Muscle of leg (tissue), 11 donors: ENCODE data around the gene ADAMTS18. TPM values are rescaled to one million over a fixed set of nuclear protein-coding genes. Genes with fewer than 3 reads are reported as not detected.

ENCODE experiments used
- DNase-seq: peaks from one replicate; pipeline ENCODE4 v3.0.0; 2013
- H3K27ac ChIP-seq: one replicate; pipeline ENCODE4 v1.5.1; 2013; ENCODE audit warnings: mild to moderate bottlenecking, low read length, control low read depth
- H3K27me3 ChIP-seq: one replicate; pipeline ENCODE4 v1.6.1; 2013; ENCODE audit warnings: low read length; ENCODE audit not compliant: control insufficient read depth, insufficient read depth
- H3K36me3 ChIP-seq: one replicate; pipeline ENCODE4 v1.6.1; 2013; ENCODE audit warnings: low read length; ENCODE audit not compliant: control insufficient read depth, insufficient read depth
- H3K4me1 ChIP-seq: one replicate; pipeline ENCODE4 v1.6.1; 2013; ENCODE audit warnings: low read length; ENCODE audit not compliant: control insufficient read depth, insufficient read depth
- H3K4me3 ChIP-seq: one replicate; pipeline ENCODE4 v1.5.1; 2013; ENCODE audit warnings: low read length, control low read depth
- H3K9me3 ChIP-seq: replicated peaks from 2 replicates; pipeline ENCODE4 v1.6.1; 2013; ENCODE audit warnings: low read depth, low read length; ENCODE audit not compliant: control insufficient read depth
- WGBS: methylation state at CpG from one replicate; pipeline ENCODE4 v1.1.5; 2013; ENCODE audit warnings: missing lambda C conversion rate; ENCODE audit not compliant: insufficient coverage; 5-methylcytosine and 5-hydroxymethylcytosine counted together
- polyA plus RNA-seq, 8 donors: library from polyadenylated mRNA; unstranded; fragments of 120-200 nt; gene quantifications; one replicate each; pipeline versions ENCODE4 v1.2.1 to v1.2.3, GENCODE V29; 2013; ENCODE audit warnings: inconsistent platforms in 1 of 8, low replicate concordance in 1 of 8; ENCODE audit not compliant: insufficient read length in 8 of 8, insufficient read depth in 1 of 8
- total RNA-seq: library from RNA; stranded (reverse); fragments of 120-200 nt; gene quantifications from one replicate; pipeline ENCODE4 v1.2.4, GENCODE V29; 2013

ADAMTS18 gene
- total and polyA plus RNA-seq, 9 donors = 0.24 to 1.5 (median 0.91) TPM

GRCh38 chr16:77416939-77417480 lies 17.8 kb downstream of the ADAMTS18 start:
- WGBS = no CpG with 5 or more reads among the region's 1 CpG
- Histone ChIP-seq H3K36me3 (no peaks in the 10 kb centered on the region), H3K4me1 (no peaks in the 10 kb centered on the region), H3K4me3 (no peak overlapping the region), H3K27ac (no peak overlapping the region), H3K9me3 (no peaks in the 10 kb centered on the region), H3K27me3 (no peaks in the 10 kb centered on the region)
- DNase-seq = no peak

- Histone ChIP-seq H3K27me3 (no peaks in the 10 kb centered on the region), H3K27ac (no peak overlapping the region), H3K9me3 (no peaks in the 10 kb centered on the region), H3K36me3 (no peaks in the 10 kb centered on the region), H3K4me1 (no peaks in the 10 kb centered on the region), H3K4me3 (no peak overlapping the region)
- no peak for DNase-seq
- WGBS = no CpG with 5 or more reads among the region's 2 CpGs
Measured at GRCh38 chr16:77414752-77415231, 20.0 kb downstream of the ADAMTS18 start.

GRCh38 chr16:77410449-77410848 lies 24.4 kb downstream of the ADAMTS18 start:
- WGBS = 94% methylated on average over 2 of the region's 4 CpGs
- peaks cover 4% of the 10 kb centered on the region for H3K9me3 ChIP-seq
- H3K27ac ChIP-seq = no peak overlapping the region
- H3K36me3 ChIP-seq = no peaks in the 10 kb centered on the region
- DNase-seq = no peak
- H3K4me1 ChIP-seq = no peaks in the 10 kb centered on the region
- no peak overlapping the region for H3K4me3 ChIP-seq
- H3K27me3 ChIP-seq = no peaks in the 10 kb centered on the region

GRCh38 chr16:77409311-77409710 lies 25.5 kb downstream of the ADAMTS18 start:
- DNase-seq = no peak

DNA sequence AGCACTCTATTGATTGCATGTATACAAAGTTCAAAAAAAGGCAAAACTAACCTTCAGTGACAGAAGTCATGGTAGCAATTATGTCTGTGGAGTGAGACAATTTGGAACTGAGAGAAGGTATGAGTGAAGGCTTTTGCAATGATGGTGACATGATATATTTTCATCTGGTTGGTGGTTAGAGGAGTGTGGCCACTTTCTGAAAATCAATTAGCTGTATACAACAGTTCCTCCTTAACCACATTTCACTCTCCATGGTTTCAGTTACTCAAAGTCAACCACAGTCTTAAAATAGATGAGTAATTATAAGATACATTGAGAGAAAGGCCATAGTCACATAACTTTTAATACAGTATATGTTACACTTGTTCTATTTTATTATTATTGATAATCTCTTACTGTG lies 26.2 kb downstream of the ADAMTS18 start:
- Histone ChIP-seq H3K27me3 (no peaks in the 10 kb centered on the region), H3K36me3 (no peaks in the 10 kb centered on the region), H3K4me1 (no peaks in the 10 kb centered on the region), H3K9me3 (peaks cover 4% of the 10 kb centered on the region), H3K27ac (no peak overlapping the region), H3K4me3 (no peak overlapping the region)
- no peak for DNase-seq

More at GRCh38 chr16:77409311-77409710, 25.5 kb downstream of the ADAMTS18 start:
- H3K27ac ChIP-seq = no peak overlapping the region
- no peaks in the 10 kb centered on the region for H3K27me3 ChIP-seq
- no peak overlapping the region for H3K4me3 ChIP-seq
- H3K4me1 ChIP-seq = no peaks in the 10 kb centered on the region
- peaks cover 4% of the 10 kb centered on the region for H3K9me3 ChIP-seq
- WGBS = 15% methylated on average over 2 of the region's 5 CpGs
- H3K36me3 ChIP-seq = no peaks in the 10 kb centered on the region

DNA sequence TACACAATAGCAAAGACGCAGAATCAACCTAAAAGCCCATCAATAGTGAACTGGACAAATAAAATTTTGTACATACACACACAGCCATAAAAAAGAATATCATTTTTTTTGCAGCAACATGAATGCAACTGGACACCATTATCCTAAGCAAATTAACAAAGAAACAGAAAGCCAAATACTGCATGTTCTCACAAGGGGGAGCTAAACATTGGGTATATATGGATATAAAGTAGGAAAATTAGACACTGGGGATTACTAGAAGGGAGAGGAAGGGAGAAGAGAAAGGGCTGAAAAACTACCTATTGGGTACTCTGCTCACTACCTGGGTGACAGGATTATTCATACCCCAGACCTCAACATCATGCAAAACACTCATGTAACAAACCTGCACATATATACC lies 28.2 kb downstream of the ADAMTS18 start:
- Histone ChIP-seq H3K4me1 (no peaks in the 10 kb centered on the region), H3K9me3 (peaks cover 4% of the 10 kb centered on the region), H3K36me3 (no peaks in the 10 kb centered on the region), H3K27me3 (no peaks in the 10 kb centered on the region), H3K27ac (no peak overlapping the region), H3K4me3 (no peak overlapping the region)
- no peak for DNase-seq
- 90% methylated on average over 1 of the region's 1 CpG for WGBS

DNA sequence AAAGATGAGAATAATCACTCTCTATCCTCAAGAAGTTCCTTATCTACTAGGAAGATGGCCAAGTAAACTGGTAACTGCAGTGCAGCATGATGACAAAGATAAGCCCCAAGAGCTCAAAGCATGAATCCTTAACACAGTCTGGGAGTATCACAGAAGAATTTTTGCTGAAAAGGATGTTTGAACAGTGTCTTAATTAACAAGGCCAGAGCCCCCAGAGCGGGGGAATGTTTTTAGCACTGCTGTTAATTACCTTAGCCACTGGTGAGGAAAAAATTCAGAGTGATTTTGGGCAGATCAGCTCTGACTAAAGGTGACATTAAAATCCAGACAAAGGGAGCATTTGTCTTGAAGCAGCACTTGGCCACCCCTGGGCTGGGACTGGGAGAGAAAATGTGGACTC lies 30.1 kb downstream of the ADAMTS18 start:
- H3K36me3 ChIP-seq = no peaks in the 10 kb centered on the region

DNA sequence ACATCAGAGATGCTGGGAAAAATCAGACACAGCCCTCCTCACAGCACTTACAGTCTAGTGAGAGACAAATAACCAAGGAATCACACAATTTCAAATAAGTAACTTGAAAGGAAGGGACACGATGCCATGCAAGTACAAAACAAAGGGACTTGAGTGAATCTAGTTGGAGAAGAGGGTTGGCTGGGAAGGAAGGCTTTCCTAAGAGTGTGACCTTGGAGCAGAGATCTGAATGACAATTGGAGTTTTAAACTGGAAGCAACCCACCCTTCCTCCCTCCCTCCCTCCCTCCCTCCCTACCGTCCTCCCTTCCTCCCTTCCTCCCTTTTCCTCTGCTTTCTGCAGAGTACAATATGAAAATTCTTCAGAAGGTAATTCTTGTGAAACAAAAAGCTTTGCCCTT lies 31.1 kb downstream of the ADAMTS18 start:
- no peak for DNase-seq
- no peak overlapping the region for H3K4me3 ChIP-seq
- no CpG with 5 or more reads among the region's 2 CpGs for WGBS
- no peaks in the 10 kb centered on the region for H3K27me3 ChIP-seq
- no peak overlapping the region for H3K27ac ChIP-seq
- H3K4me1 ChIP-seq = no peaks in the 10 kb centered on the region
- H3K9me3 ChIP-seq = peaks cover 4% of the 10 kb centered on the region
- H3K36me3 ChIP-seq = no peaks in the 10 kb centered on the region

More for the DNA sequence above, 30.1 kb downstream of the ADAMTS18 start:
- Histone ChIP-seq H3K9me3 (peaks cover 4% of the 10 kb centered on the region), H3K4me3 (no peak overlapping the region), H3K27ac (no peak overlapping the region), H3K4me1 (no peaks in the 10 kb centered on the region), H3K27me3 (no peaks in the 10 kb centered on the region)
- DNase-seq = no peak
- 60% methylated on average over 1 of the region's 1 CpG for WGBS

- Histone ChIP-seq H3K4me1 (no peaks in the 10 kb centered on the region), H3K27me3 (no peaks in the 10 kb centered on the region), H3K9me3 (peaks cover 4% of the 10 kb centered on the region), H3K4me3 (no peak overlapping the region), H3K27ac (no peak overlapping the region), H3K36me3 (no peaks in the 10 kb centered on the region)
- no CpG with 5 or more reads among the region's 2 CpGs for WGBS
- no peak for DNase-seq
Measured at GRCh38 chr16:77402672-77403071, 32.2 kb downstream of the ADAMTS18 start.

GRCh38 chr16:77402118-77402517 lies 32.7 kb downstream of the ADAMTS18 start:
- Histone ChIP-seq H3K27ac (no peak overlapping the region), H3K36me3 (no peaks in the 10 kb centered on the region), H3K4me3 (no peak overlapping the region), H3K9me3 (no peaks in the 10 kb centered on the region), H3K27me3 (no peaks in the 10 kb centered on the region), H3K4me1 (no peaks in the 10 kb centered on the region)
- DNase-seq = peak; percentile 30
- WGBS = no CpG with 5 or more reads among the region's 6 CpGs

DNA sequence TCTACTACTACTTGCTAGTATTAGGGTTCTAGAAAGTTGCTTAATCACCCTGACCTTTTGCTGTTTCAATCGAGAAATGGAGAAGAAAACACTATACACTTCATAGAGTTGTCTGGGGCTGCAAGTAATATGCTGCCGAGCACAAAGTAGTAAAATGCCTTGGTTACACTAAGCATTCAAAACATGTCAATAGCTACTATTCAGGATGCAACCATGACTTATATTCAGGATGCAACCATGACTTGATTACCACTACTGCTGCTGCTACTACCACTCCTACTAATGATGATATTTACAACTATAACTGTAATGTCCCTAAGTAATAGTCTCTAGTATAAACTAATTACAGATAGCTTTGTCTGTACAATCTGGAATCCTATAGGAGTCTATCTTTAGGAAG lies 35.3 kb downstream of the ADAMTS18 start:
- Histone ChIP-seq H3K4me1 (no peaks in the 10 kb centered on the region), H3K36me3 (no peaks in the 10 kb centered on the region), H3K27me3 (no peaks in the 10 kb centered on the region), H3K9me3 (no peaks in the 10 kb centered on the region), H3K27ac (no peak overlapping the region), H3K4me3 (no peak overlapping the region)
- no CpG with 5 or more reads among the region's 2 CpGs for WGBS
- DNase-seq = no peak
